Placental pericyte (primary cell): ENCODE results near the gene MKRN3. TPM values are rescaled to one million over a fixed set of nuclear protein-coding genes. Genes with fewer than 3 reads are reported as not detected.

Source experiments
- small RNA-seq: library from RNA; depleted of rRNA; stranded (forward); fragments of <200 nt; gene quantifications from one replicate; pipeline ENCODE3, GENCODE V24; 2012; ENCODE audit warnings: low replicate concordance
- total RNA-seq: library from RNA; depleted of rRNA; stranded (reverse); fragments of >200 nt; gene quantifications from 2 replicates; pipeline ENCODE4 v1.2.3, GENCODE V29; 2012

Gene MKRN3
- 3.9 and 5.2 TPM in 2 replicates for total RNA-seq

DNA sequence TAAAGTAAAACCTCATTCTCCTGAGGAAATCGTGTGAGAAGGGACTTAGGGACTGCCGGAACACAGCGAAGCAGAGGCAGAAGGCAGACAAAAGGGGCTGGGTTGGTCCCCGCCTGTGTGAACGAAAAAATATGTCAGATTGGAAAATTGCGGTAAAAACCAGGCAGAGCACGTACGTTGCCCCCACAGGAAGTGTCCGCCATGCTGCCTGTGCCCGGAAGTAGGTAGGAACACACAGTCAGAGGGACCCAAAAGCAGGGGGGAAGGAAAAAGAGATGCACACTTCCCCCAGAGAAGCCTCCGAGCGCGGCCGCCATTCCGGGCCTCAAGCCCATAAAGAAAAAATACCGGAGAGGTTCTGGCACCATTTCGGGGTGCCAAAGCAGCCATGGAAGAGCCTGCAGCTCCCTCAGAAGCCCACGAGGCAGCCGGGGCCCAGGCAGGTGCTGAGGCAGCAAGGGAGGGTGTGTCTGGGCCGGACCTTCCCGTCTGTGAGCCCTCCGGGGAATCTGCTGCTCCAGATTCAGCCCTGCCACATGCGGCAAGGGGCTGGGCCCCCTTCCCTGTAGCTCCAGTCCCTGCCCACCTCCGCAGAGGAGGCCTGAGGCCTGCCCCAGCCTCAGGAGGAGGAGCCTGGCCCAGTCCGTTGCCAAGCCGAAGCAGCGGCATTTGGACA, at the start of gene MKRN3:
MKRN3 (plus strand) TSS at position 280 of the 676 bp plus-strand sequence; CDS start at position 389, 109 bp downstream.

Small RNAs within 50 kb of the gene (small RNA-seq; reads per million reads assigned to genes)
- not detected for gene MIR4508

Other genes starting within 250 kb of the MKRN3 start
- not detected in 2 replicates for gene GOLGA6L26, start 231.5 kb upstream of the MKRN3 start, total RNA-seq
- gene GOLGA8S, start 210.9 kb upstream of the MKRN3 start, total RNA-seq: not detected in 2 replicates
- not detected in 2 replicates for gene GOLGA6L2, start 118.4 kb upstream of the MKRN3 start, total RNA-seq
- gene MAGEL2, start 82.2 kb downstream of the MKRN3 start, total RNA-seq: under 0.01 TPM in 2 replicates
- gene NDN, start 121.6 kb downstream of the MKRN3 start, total RNA-seq: 18.3 and 31.1 TPM in 2 replicates